Uterus (tissue), 2 donors: ENCODE measurements around the gene MAP3K20.

ENCODE experiments used
- CTCF ChIP-seq, 4 experiments: fragments of 200-600 bp in 2 of 4; fragments of 450-650 bp in 2 of 4; sonication (generic) in 2 of 4; IDR thresholded peaks; one replicate each; pipeline ENCODE4 v1.5.1; 2016 to 2019; ENCODE audit warnings: antibody characterized with exemption in 4 of 4, mild to moderate bottlenecking in 2 of 4, moderate library complexity in 1 of 4
- POLR2A ChIP-seq, 2 donors: fragments of 450-650 bp; IDR thresholded peaks; one replicate each; pipeline ENCODE4 v1.6.1; 2016; ENCODE audit warnings: antibody characterized with exemption in 2 of 2, mild to moderate bottlenecking in 1 of 2, moderate library complexity in 1 of 2

GRCh38 chr2:173075056-173075780, 428 bp upstream of the MAP3K20 start:
- TF ChIP-seq POLR2A (IDR thresholded peaks at IDR 0.05): no peak
- TF ChIP-seq CTCF (IDR thresholded peaks at IDR 0.05): no peak
